ENCODE results near the gene STAM2. TPM values are rescaled to one million over a fixed set of nuclear protein-coding genes. Genes with fewer than 3 reads are reported as not detected.

The STAM2 gene
- total and polyA plus RNA-seq, 2 of the 13 experiments (the other 11 are each of a cell fraction or from before 2014, with no cell fraction given), result 14.7 to 24.1 TPM

GRCh38 chr2:152098496-152099366, 76.8 kb downstream of the STAM2 start, which contains the start of gene CACNB4 (continued):
- TF ChIP-seq POLR2AphosphoS5 (IDR thresholded peaks at IDR 0.05; ENCODE audit: low read depth, low read length) (no peak), FUBP1 (CRISPR knock-in tag; IDR thresholded peaks at IDR 0.05; ENCODE audit: borderline replicate concordance) (no peak), MAFG (CRISPR knock-in tag; IDR thresholded peaks at IDR 0.05) (no peak), TAF15 (IDR thresholded peaks at IDR 0.05; ENCODE audit: low read depth, low read length, poor library complexity, severe bottlenecking) (peak; percentile 15), RFX3 (CRISPR knock-in tag; IDR thresholded peaks at IDR 0.05) (no peak), ZNF446 (CRISPR knock-in tag; IDR thresholded peaks at IDR 0.05) (no peak), TBX2 (CRISPR knock-in tag; IDR thresholded peaks at IDR 0.05; ENCODE audit: borderline replicate concordance) (peak; percentile 19; the same call in 1 of the 2 replicates), KMT2A (CRISPR knock-in tag; IDR thresholded peaks at IDR 0.05) (no peak), ZNF570 (CRISPR knock-in tag; IDR thresholded peaks at IDR 0.05; ENCODE audit: borderline replicate concordance) (no peak), ZBTB44 (CRISPR knock-in tag; IDR thresholded peaks at IDR 0.05) (no peak), ZNF343 (CRISPR knock-in tag; IDR thresholded peaks at IDR 0.05) (peak; percentile 41; the same call in 1 of the 2 replicates), PATZ1 (CRISPR knock-in tag; IDR thresholded peaks at IDR 0.05) (peak; percentile 33), KDM1A (CRISPR knock-in tag; IDR thresholded peaks at IDR 0.05) (no peak), HNF1A (IDR thresholded peaks at IDR 0.05; ENCODE audit: low read depth) (no peak), HNF1A (CRISPR knock-in tag; IDR thresholded peaks at IDR 0.05; ENCODE audit: borderline replicate concordance) (no peak), ETS1 (CRISPR knock-in tag; IDR thresholded peaks at IDR 0.05) (no peak), HNRNPLL (IDR thresholded peaks at IDR 0.05; ENCODE audit: low read depth, low read length, poor library complexity, severe bottlenecking) (peak; percentile 68), ESRRA (CRISPR knock-in tag; IDR thresholded peaks at IDR 0.05; ENCODE audit: low read depth) (no peak)
